ENCODE results near the gene RBSN.

GRCh38 chr3:15044326-15044725 lies 54.6 kb downstream of the RBSN start:
- TF ChIP-seq CTCF (IDR thresholded peaks at IDR 0.05), result no peak
- no peak for TF ChIP-seq POLR2A (IDR thresholded peaks at IDR 0.05)

Measured in testis (tissue), 2 donors.